ENCODE data around the gene AFP.

The AFP gene

GRCh38 chr4:73445383-73446335 lies 9.6 kb downstream of the AFP start:
- Histone ChIP-seq H3K9ac (no peak overlapping the region), H3K36me3 (no peaks in the 10 kb centered on the region), H3K4me2 (no peak overlapping the region), H3K27ac (no peak overlapping the region), H4K20me1 (no peaks in the 10 kb centered on the region), H3K4me1 (no peaks in the 10 kb centered on the region), H3K9me3 (no peaks in the 10 kb centered on the region), H3K4me3 (no peak overlapping the region), H3K27me3 (no peaks in the 10 kb centered on the region)
- no peak for TF ChIP-seq Cebpa-rat (IDR thresholded peaks at IDR 0.05)

GRCh38 chr4:73446336-73446938 lies 10.4 kb downstream of the AFP start:
- H3K4me1 ChIP-seq: no peaks in the 10 kb centered on the region
- H3K27me3 ChIP-seq: no peaks in the 10 kb centered on the region
- H4K20me1 ChIP-seq: no peaks in the 10 kb centered on the region
- no peak overlapping the region for H3K9ac ChIP-seq
- no peak overlapping the region for H3K4me3 ChIP-seq
- TF ChIP-seq Cebpa-rat (IDR thresholded peaks at IDR 0.05): no peak
- no peak overlapping the region for H3K4me2 ChIP-seq
- no peaks in the 10 kb centered on the region for H3K36me3 ChIP-seq
- no peaks in the 10 kb centered on the region for H3K9me3 ChIP-seq
- H3K27ac ChIP-seq: no peak overlapping the region

- Histone ChIP-seq H3K9ac (no peak overlapping the region), H3K4me2 (no peak overlapping the region), H3K36me3 (no peaks in the 10 kb centered on the region), H3K27ac (no peak overlapping the region), H4K20me1 (no peaks in the 10 kb centered on the region), H3K4me3 (no peak overlapping the region), H3K4me1 (no peaks in the 10 kb centered on the region), H3K9me3 (no peaks in the 10 kb centered on the region), H3K27me3 (no peaks in the 10 kb centered on the region)
- TF ChIP-seq Cebpa-rat (IDR thresholded peaks at IDR 0.05): no peak
Measured at GRCh38 chr4:73447671-73448070, 11.7 kb downstream of the AFP start.

- no peaks in the 10 kb centered on the region for H3K27me3 ChIP-seq
- H3K9me3 ChIP-seq: no peaks in the 10 kb centered on the region
- H3K4me2 ChIP-seq: no peak overlapping the region
- no peak overlapping the region for H3K9ac ChIP-seq
- no peak overlapping the region for H3K27ac ChIP-seq
- no peak for TF ChIP-seq Cebpa-rat (IDR thresholded peaks at IDR 0.05)
- H4K20me1 ChIP-seq: no peaks in the 10 kb centered on the region
- no peaks in the 10 kb centered on the region for H3K36me3 ChIP-seq
- H3K4me1 ChIP-seq: no peaks in the 10 kb centered on the region
- H3K4me3 ChIP-seq: no peak overlapping the region
Measured at GRCh38 chr4:73448448-73449203, 12.6 kb downstream of the AFP start.

GRCh38 chr4:73450398-73451004 lies 14.5 kb downstream of the AFP start:
- H3K27ac ChIP-seq: no peak overlapping the region
- H3K4me1 ChIP-seq: no peaks in the 10 kb centered on the region
- no peak overlapping the region for H3K4me3 ChIP-seq
- H3K9ac ChIP-seq: no peak overlapping the region
- H3K9me3 ChIP-seq: no peaks in the 10 kb centered on the region
- no peaks in the 10 kb centered on the region for H3K27me3 ChIP-seq
- no peaks in the 10 kb centered on the region for H3K36me3 ChIP-seq
- no peaks in the 10 kb centered on the region for H4K20me1 ChIP-seq
- H3K4me2 ChIP-seq: no peak overlapping the region
- no peak for TF ChIP-seq Cebpa-rat (IDR thresholded peaks at IDR 0.05)

GRCh38 chr4:73451404-73451803 lies 15.4 kb downstream of the AFP start:
- no peaks in the 10 kb centered on the region for H4K20me1 ChIP-seq
- H3K27ac ChIP-seq: no peak overlapping the region
- H3K4me1 ChIP-seq: no peaks in the 10 kb centered on the region

GRCh38 chr4:73451981-73452747 lies 16.1 kb downstream of the AFP start:
- H3K27me3 ChIP-seq: no peaks in the 10 kb centered on the region
- no peaks in the 10 kb centered on the region for H3K36me3 ChIP-seq
- TF ChIP-seq Cebpa-rat (IDR thresholded peaks at IDR 0.05): no peak
- no peak overlapping the region for H3K27ac ChIP-seq
- H3K4me2 ChIP-seq: no peak overlapping the region
- H3K9ac ChIP-seq: no peak overlapping the region
- no peaks in the 10 kb centered on the region for H3K9me3 ChIP-seq
- H3K4me3 ChIP-seq: no peak overlapping the region
- H4K20me1 ChIP-seq: no peaks in the 10 kb centered on the region
- no peaks in the 10 kb centered on the region for H3K4me1 ChIP-seq

More at GRCh38 chr4:73451404-73451803, 15.4 kb downstream of the AFP start:
- no peak overlapping the region for H3K4me3 ChIP-seq
- no peak overlapping the region for H3K9ac ChIP-seq
- no peak overlapping the region for H3K4me2 ChIP-seq
- H3K36me3 ChIP-seq: no peaks in the 10 kb centered on the region
- TF ChIP-seq Cebpa-rat (IDR thresholded peaks at IDR 0.05): no peak
- no peaks in the 10 kb centered on the region for H3K9me3 ChIP-seq
- no peaks in the 10 kb centered on the region for H3K27me3 ChIP-seq

- no peaks in the 10 kb centered on the region for H3K27me3 ChIP-seq
- H3K4me1 ChIP-seq: no peaks in the 10 kb centered on the region
- H4K20me1 ChIP-seq: no peaks in the 10 kb centered on the region
- H3K9ac ChIP-seq: no peak overlapping the region
- no peak overlapping the region for H3K27ac ChIP-seq
- no peak overlapping the region for H3K4me3 ChIP-seq
- H3K9me3 ChIP-seq: no peaks in the 10 kb centered on the region
- no peaks in the 10 kb centered on the region for H3K36me3 ChIP-seq
- H3K4me2 ChIP-seq: no peak overlapping the region
- TF ChIP-seq Cebpa-rat (IDR thresholded peaks at IDR 0.05): no peak
Measured at GRCh38 chr4:73452953-73453700, 17.1 kb downstream of the AFP start.
